Stimulated activated CD4-positive, alpha-beta T cell treated with anti-CD3 and anti-CD28 coated beads, Interleukin-1b, Interleukin-23, amount 100 ng/mL, for 24 hours (primary cell): ENCODE results near the gene PDE6A.
"Not testable (repeated sequence)": the region's sequence is repeated elsewhere in the genome, so short reads cannot be mapped to it uniquely, and the experiment has no call there.

Experiments used
- DNase-seq, 4 experiments: peaks; one replicate each; pipeline ENCODE4 v3.0.0-alpha.2; 2020; ENCODE audit warnings: low read depth in 4 of 4, low spot score in 1 of 4

PDE6A gene

DNA sequence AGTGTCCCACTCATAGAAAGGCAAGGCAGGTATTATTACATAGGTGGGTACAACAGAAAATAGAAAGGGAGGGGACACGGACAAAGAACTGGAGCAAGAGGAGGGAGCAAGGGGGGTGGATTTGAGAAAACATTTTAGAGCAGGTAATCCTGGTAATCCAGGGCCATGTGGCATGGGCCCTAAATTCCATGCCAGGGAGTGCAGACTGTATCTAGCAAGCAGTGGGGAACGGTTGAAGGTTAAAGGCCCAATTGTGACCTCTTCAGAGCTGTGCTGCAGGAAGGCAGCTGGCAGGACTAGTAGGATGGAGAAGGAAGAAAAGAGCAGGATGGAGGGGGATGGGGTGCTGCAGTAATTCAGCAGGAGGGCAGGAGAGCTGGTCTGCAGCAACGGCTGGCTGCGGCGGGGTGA lies 75.2 kb downstream of the PDE6A start:
- DNase-seq, result no peak

DNA sequence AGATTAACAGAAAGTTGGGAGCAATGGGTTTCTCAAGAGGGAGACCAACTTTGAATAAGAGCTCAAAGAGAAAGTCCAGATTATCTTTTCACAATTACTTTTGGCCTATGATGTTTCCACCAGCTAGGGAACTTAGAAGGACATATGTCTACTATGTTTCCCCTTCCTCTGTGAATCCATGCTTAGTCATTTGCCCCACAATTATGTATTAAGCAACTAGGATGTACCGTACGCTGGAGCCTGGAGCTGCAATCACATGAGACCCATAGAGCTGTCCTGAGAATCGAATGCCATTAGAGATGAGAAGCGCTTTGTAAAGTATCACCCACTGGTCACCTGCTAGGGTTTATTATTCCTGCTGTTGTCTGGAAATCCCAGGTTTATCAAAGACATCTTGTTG lies 78.8 kb downstream of the PDE6A start:
- no peak for DNase-seq

DNA sequence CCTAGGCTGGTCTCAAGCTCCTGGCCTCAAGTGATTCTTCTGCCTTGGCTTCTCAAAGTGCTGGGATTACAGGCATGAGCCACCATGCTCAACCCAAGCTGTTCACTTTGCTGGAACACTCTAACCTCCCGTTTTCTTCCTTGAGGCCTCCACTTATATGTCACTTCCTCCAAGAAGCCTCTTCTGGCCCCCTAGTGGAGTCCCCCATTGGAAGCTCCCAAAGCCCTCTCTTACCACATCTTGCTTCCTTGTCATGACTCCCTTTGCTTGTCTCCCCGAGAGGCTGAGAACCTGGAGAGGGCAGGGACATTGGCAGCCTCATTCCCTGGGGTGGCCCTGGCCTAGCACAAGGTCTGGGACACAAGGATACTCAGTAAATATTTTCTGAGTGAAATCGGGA lies 80.8 kb downstream of the PDE6A start:
- no peak for DNase-seq

DNA sequence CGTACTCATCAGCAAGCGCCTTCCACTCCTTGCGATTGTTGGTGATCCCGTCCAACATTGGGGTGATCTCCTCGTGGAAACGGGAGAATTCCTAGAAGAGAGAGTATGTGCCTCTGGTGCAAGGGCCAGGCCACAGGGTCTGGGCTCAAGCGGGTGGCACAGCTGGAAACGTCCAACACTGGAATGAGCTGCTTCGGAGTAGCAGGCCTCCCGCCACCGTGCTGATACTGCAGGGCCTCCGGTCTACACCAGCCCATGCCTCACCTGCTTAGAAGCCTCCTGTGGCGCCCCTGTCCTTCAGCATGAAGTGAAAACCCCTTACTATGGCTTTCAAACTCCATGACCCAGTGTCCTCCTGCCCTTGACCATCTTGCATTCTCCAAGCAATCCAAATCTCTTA lies 81.4 kb downstream of the PDE6A start:
- no peak for DNase-seq

DNA sequence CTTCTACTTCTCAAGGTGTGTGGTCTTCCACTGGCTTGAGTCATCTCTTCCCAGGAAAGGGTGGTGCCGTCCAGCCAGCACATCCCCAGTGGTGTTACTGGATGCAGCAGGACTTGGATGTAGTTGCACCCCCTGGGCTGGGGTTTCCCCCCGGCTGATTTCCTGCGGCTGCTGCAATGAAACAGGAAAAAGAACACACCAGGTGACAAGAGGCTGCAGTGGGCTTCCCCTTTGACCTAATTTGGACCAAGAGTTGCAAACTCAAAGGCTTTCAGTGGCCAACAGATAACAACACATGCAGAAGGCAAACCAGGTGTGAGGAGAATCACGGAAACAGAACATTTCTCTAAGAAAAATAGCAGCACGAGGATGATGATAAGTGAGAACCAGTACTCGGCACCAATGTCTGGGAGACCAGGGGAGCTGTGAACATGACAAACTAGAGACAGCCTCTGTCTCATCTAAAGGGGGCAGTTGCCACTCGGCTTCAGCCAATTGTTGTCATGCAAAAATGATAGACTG lies 83.7 kb downstream of the PDE6A start:
- DNase-seq, result no peak

DNA sequence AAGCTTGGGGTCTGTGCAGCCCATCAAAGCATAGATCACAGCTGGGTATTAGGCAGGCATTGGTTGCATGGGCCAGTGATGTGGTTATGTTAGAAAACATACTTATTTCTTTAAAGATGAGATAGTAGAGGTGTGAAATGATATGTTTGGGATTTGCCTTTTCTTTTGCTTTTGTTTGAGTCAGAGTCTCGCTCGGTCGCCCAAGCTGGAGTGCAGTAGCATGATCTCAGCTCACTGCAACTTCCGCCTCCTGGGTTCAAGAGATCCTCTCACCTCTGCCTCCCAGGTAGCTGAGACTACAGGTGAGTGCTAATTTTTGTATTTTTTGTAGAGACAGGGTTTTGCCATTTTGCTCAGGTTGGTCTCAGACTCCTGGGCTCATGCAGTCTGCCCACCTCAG lies 84.8 kb downstream of the PDE6A start:
- DNase-seq, result no peak

DNA sequence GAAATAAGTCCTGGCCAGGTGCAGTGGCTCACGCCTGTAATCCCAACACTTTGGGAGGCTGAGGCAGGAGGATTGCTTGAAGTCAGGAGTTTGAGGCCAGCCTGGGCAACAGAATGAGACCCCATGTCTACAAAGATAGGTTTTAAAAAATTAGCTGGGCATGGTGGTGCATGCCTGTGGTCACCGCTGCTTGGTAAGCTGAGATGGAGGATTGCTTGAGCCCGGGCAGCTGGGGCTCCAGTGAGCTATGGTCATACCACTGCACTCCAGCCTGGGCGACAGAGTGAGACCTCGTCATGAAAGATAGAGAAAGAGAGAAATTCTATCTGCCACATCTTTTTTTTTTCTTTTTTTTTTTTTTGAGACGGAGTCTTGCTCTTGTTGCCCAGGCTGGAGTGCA lies 86.1 kb downstream of the PDE6A start:
- not testable (repeated sequence) for DNase-seq

DNA sequence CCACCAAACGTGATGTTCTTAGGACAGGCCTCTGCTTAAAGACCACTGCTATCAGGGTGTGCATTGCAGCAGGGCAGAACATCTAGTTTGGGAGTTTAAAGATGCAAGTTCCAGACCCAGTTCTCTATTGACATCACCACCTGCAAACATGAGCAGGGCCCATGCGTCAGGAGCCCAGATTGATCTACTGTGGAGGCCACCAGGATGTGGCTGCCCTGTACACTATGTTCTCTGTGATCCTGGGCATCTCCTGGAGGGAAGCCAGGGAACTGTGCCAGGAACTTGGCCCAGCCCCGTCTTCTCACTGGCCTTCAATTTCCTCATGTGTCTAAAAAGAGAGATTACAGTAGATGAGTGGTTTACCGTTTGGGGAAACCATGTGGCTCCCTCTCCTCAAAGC lies 87.1 kb downstream of the PDE6A start:
- DNase-seq, result no peak

DNA sequence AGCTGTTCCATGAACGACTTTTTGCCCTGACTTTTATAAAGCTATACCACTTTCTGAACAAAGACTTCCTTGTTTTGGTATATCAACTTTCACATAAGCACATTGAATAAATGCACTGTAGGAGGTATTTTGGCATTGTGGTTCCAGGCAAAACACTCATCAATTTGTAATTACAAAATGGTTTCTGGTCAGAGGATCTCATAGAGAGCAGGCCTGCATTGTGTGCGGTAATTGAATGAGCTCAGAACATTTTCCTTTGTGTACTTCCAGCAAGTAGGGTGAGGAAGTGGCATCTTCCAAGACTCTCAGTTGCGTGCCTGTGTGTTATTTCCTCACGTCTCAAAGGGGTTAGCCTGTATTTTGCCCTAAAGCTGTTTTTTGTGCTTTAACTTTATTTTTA lies 89.2 kb downstream of the PDE6A start:
- no peak for DNase-seq

DNA sequence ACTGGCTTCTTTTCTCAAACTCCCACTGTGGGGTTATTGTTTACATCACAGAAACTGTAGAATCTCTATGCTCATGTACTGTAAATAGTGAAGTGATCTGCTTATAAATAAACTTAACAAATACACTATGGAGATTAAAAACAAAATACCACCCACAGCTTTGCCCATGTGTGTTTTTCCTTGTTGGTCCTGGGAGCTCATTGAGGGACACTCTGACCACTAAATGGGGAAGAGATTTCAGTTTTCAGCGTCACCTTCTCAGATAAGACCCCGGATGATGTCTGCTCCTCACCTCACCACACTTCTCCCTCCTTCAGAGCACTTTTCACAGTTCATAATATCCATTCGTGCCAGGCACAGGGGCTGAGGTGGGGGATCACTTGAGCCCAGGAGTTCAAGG lies 89.7 kb downstream of the PDE6A start:
- no peak for DNase-seq

DNA sequence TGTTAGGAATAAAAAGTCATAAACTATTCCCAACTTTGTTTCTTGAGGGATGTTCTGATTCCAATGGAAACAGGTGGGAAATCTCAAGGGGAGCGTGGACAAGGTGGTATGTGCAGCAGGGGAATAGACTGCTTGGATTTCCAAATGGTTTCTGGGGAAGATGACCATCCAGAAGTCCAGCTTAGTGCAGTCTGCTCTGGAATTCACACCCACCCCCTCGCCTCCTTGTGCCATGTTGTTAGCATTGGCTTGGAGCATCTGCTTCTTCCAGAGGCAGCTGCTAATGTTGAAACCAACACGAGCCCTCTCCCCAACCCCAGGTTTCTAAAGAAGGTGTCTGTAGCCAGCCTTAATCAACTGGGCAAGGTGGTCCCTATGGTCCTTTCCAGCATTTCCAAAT lies 90.9 kb downstream of the PDE6A start:
- DNase-seq, result no peak

DNA sequence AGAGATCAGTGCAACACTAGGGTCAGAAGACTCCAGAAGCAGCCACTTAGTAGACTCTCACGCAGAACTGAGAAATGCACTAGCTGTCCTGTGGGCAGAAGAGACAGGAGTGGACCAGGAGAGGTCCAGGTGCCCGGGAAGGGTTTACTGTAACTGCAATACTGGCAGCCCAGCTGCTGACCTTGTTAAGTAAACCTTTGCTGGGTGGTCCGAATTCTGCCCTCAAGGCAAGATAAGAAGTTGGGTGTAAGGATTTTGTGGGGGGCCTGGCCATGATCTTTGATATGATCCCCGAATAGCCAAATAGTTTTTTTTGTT lies 91.3 kb downstream of the PDE6A start:
- DNase-seq, result no peak

DNA sequence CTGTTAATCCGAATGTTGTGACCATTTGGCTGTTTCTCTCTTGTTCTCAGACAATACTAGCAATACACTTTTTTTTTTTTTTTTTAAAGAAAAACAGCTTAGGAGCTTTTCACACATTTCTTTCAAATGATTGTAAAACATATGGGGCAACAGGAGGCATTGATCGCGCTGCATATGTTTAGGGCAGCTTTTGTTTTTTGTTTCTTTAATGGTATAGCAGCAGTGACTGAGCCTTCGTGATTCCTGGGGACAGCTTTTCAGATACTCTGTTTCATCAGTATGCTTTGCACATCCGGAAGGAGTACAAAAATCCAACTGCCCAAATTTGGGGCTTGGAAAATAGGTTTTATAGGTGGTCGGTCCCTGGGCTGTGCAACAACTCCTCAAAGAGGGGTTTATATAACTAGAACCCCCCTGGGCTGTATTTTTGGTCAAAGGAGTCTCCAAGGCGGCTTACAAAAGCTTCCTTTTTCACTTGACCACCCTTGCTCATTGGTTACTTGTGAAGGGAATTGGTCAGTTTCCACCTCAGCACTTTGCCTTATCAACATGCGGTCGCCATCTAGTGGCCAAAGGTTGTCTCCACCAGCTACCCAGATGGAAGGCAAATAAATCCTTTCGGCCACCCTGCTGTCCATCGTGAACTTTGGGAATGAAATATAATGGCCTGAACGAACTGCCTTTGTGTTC lies 91.8 kb downstream of the PDE6A start:
- DNase-seq, result peak in 2 of 4 experiments; percentile 17 to 21

DNA sequence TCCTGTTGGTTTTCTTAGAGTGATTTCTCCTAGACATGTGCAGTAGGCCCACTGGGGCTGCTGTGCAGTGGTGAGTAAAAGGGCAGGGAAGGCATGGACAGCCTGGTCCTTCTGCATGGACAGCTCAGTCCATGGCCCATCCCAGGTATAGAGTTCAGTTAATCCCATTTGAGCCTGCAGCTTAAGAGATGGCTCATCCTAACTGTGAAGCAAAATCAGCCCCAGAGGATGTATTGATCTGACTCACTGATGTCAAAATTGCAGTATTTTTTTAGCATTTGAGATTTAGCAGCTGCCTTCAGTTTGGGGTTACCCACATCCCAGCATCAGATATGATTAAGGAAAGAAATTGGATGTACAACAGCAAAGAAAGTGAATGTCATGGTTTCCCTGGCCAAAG lies 93.4 kb downstream of the PDE6A start:
- no peak for DNase-seq

DNA sequence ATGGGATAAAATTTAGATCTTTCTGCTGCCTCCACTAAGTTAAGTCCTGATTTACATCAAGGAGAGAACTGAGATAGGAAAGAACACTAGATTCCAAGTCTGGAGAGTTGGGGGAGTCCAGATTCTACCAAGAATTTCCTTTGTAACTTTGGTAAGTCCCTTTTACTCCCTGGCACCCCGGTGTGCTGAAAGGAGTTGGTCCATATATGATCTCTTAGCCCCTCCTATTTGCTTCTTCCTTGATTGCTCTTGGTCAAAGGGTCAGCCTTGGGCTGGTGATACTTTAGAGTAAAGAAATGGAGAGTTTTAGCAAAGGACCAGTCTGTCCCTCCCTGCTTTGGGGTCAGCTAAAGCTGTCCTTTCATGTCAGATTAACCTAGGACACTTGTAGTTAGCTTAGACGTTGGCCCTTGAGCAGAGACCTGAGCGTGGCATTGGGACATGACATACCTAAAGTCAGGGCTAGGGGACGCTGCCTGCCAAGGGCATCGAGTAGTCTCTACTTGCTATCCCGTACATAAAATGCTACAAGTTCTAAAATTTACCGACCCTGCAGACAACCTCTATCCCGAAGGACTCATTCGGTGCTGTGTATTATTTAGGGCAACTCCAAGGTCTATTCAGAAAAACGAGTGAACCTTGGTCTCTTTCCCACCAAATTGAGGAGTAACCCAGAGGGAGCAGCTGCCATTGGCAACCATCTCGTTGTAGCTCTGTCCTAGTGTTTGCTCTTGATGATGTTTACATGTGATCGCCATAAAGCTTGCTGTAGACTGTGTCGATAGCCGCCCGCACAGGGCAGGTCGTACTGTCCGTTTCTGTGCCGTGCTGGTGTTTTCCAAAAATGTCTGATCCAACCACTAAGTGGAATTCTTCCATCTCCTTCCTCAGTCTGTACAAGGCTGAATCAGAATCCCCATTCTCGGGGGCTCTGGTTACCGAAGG lies 94.4 kb downstream of the PDE6A start:
- no peak for DNase-seq

DNA sequence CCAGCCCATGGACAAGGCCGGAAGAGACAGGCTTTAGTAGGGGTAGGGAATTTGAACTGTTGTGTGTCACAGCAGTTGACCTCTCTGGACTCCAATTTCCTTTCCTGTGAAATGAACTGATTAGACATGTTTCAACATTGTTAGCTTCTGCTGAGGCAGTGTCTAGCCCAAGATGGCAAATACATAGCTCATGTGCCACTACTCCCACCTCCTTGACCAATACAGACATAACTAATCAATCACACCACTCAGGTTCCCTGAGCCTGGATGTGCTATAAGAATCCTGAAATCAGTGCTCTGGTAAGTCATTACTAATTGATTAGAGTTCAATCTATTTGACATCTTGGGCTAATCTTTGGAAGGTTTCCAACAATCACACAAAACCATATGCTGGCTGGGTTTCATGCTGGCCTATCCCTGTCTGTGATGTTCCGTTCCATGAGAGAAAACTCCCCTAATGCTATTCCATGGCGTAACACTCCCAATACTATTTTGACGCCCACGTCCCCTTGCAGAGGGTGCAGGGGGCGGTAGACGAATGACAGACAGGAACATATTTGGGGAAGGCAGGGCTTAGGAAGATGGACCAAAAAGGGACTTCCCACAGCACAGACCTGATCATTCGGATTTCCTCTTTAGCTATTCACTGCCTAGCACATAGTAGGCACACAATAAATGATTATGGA lies 95.2 kb downstream of the PDE6A start:
- DNase-seq, result no peak

DNA sequence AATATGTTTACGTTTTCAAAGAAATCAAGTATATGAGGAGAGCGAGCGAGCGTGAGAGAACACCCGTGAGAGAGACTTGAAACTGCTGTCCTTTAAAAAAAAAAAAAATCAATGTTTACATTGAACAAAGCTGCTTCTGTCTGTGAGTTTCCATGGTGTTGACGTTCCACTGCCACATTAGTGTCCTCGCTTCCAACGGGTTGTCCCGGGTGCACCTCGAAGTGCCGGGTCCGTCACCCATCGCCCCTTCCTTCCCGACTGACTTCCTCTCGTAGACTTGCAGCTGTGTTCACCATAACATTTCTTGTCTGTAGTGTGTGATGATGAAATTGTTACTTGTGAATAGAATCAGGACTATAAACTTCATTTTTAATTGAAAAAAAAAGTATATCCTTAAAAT lies 97.0 kb downstream of the PDE6A start:
- no peak for DNase-seq

DNA sequence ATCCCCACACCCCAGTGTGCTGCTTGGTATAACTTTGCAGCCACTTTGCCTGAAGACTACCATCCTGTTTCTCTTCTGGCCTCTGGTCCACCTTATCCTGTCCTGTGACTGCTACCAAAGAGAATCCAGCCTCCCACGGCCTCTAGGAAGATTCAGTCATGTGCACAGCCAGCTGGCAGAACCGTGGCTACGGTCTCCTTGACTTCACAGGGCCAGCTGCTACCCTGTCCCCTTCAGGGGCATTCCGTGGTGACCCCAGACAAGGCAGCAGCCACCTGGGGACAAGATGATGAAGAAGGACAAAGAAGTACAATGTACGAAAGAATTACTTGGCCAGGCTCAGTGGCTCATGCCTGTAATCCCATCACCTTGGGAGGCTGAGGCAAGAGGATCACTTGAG lies 98.6 kb downstream of the PDE6A start:
- DNase-seq, result no peak

DNA sequence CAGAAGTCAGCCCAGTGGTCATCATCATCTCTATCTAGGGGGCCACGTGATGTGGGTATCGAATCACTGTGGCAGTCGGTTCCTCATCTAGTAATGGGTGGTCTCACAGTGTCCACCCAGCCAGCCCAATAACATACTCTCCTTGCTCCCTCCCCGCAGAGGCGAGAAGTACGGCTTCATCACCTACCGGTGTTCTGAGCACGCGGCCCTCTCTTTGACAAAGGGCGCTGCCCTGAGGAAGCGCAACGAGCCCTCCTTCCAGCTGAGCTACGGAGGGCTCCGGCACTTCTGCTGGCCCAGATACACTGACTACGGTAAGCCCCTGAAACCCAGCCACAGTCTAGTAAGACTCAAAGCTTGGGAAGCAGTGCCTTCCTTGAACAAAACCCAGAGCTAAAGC lies 99.0 kb downstream of the PDE6A start:
- no peak for DNase-seq

DNA sequence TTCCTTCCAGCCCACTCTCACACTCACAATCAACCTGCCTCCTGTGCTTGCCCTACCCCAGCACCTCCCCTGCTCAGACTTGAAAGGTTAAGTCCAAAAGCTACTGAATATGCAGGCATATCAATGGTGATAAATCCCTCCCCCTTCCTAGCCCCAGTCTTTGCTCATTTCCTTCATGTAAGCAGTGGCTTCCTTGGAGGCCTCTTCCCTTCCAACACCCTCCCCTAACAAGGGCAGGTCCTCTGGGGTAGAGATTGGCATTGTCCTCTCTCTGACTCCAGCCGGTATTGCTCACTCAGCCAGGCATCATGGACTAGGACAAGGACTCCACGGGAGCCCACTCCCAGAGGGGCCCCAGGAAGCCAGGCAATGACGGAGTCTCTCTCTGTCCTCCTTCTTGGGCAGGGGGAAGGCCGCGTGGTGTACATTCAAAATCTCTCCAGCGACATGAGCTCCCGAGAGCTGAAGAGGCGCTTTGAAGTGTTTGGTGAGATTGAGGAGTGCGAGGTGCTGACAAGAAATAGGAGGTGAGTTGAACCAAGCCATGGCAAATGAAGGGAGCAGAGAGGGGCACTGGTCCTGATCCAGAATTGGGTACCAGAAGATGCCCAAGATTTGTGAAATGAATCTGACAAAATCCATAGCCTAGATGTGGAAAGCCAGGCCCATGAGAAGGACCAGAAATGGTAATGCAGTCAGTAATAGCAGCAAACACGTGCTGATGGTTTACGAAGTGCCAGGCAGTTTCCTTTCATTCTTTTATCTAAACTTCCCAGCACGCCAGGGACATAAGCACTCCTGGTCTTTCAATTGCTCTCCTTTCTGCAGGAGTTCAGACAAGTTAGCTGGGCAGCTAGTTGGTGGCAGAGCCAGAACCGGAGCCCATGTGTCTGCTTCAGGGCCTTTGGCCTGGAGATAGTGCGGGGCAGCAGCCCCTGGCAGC lies 102.5 kb downstream of the PDE6A start:
- DNase-seq, result no peak
